Stimulated activated CD4-positive, alpha-beta T cell treated with anti-CD3 and anti-CD28 coated beads, TNF-alpha, amount 100 ng/mL, for 48 hours (primary cell): ENCODE data around the gene OR2M5.

Experiments used
- DNase-seq, 3 donors: peaks; one replicate each; pipeline ENCODE4 v3.0.0-alpha.2; 2020; ENCODE audit warnings: low read depth in 3 of 3

OR2M5 gene

GRCh38 chr1:248144513-248145198 lies at the start of gene OR2M5:
Gene OR2M5 (plus strand): TSS chr1:248145148. CDS start chr1:248145148, 0 bp downstream.
- DNase-seq: no peak

- DNase-seq: no peak
Observed at GRCh38 chr1:248098529-248098928, 46.4 kb upstream of the OR2M5 start.

- DNase-seq: no peak
Observed at GRCh38 chr1:248102847-248103246, 42.1 kb upstream of the OR2M5 start.

GRCh38 chr1:248111157-248111556 lies 33.8 kb upstream of the OR2M5 start:
- DNase-seq: no peak

- no peak for DNase-seq
Observed at GRCh38 chr1:248114890-248115289, 30.1 kb upstream of the OR2M5 start.

- DNase-seq: no peak
Observed at GRCh38 chr1:248127653-248128052, 17.3 kb upstream of the OR2M5 start.

- no peak for DNase-seq
Observed at GRCh38 chr1:248136811-248137210, 8.1 kb upstream of the OR2M5 start.

GRCh38 chr1:248140846-248141245 lies 4.1 kb upstream of the OR2M5 start:
- no peak for DNase-seq

GRCh38 chr1:248143311-248143710 lies 1.6 kb upstream of the OR2M5 start:
- DNase-seq: no peak

GRCh38 chr1:248152056-248152827 lies 7.3 kb downstream of the OR2M5 start:
- no peak for DNase-seq

GRCh38 chr1:248155927-248156326 lies 11.0 kb downstream of the OR2M5 start:
- no peak for DNase-seq

- DNase-seq: no peak
Observed at GRCh38 chr1:248158758-248159157, 13.8 kb downstream of the OR2M5 start.

GRCh38 chr1:248164031-248164430 lies 19.1 kb downstream of the OR2M5 start:
- no peak for DNase-seq

GRCh38 chr1:248165186-248165585 lies 20.2 kb downstream of the OR2M5 start:
- no peak for DNase-seq

- DNase-seq: no peak
Observed at GRCh38 chr1:248174521-248174920, 29.6 kb downstream of the OR2M5 start, which contains the start of gene OR2M2. Gene OR2M2 (plus strand): TSS chr1:248174821. CDS start chr1:248179986, 5,165 bp downstream.

GRCh38 chr1:248183996-248184395 lies 39.0 kb downstream of the OR2M5 start:
- DNase-seq: no peak

GRCh38 chr1:248187363-248187762 lies 42.4 kb downstream of the OR2M5 start:
- DNase-seq: no peak

- DNase-seq: no peak
Observed at GRCh38 chr1:248189026-248189425, 44.1 kb downstream of the OR2M5 start.

- no peak for DNase-seq
Observed at GRCh38 chr1:248194117-248194516, 49.2 kb downstream of the OR2M5 start.
